ENCODE data around the gene CRYBA2.
A peak's percentile ranks its signal among the peaks of the same experiment; 100 is the strongest.

DNA sequence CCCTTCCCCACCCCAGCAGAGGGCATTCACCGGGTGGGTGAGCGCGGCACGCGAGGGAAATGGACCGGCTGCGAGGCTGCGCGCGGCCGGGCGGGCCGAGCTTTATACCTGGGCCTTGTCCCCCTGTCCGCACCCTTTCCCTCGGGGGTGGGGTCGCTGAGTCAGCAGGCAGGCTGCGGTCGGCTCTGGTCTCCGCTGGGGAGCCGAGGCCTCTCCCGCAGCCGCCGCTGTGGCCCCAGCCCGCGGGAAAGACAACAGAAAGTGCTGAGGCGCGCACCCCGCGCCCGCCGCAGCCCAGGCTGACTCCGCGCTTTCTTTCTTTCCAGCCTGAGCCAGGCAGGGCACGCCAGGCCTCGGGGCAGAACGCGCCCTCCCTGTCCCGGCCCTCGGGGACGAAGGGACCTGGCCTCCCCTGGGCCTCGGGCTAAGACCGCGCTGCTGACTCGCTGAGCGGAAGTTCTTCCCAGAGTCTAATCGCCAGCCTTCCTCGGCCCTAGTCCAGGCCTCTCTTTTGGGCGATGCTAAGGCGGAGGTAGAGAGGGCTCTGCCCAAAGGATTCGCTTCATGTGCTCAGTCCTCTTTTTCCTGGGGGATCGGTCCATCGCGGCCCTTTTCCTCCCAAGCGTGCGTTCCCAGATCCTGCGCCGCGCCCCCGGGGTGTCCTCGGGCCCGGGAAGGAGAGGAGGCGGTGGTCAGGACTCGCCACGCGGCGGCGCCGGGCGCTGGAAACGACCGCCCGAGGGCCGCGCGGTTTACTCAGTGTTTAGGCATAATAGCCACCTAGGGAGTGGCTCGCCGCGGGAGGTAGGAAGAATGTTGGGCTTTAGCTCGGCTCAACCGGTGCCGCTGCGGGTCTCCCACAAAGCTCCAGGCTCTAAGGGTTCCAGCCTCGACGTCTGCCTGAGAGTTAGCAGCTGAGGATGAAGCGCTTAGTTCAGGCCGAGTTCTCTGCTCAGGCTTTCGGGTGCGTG is at the start of gene CRYBA2:
- TF ChIP-seq, protein P1, sequence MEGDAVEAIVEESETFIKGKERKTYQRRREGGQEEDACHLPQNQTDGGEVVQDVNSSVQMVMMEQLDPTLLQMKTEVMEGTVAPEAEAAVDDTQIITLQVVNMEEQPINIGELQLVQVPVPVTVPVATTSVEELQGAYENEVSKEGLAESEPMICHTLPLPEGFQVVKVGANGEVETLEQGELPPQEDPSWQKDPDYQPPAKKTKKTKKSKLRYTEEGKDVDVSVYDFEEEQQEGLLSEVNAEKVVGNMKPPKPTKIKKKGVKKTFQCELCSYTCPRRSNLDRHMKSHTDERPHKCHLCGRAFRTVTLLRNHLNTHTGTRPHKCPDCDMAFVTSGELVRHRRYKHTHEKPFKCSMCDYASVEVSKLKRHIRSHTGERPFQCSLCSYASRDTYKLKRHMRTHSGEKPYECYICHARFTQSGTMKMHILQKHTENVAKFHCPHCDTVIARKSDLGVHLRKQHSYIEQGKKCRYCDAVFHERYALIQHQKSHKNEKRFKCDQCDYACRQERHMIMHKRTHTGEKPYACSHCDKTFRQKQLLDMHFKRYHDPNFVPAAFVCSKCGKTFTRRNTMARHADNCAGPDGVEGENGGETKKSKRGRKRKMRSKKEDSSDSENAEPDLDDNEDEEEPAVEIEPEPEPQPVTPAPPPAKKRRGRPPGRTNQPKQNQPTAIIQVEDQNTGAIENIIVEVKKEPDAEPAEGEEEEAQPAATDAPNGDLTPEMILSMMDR (IDR thresholded peaks at IDR 0.05), result peak in 1 of 12 donors; percentile 8
- TF ChIP-seq POLR2A (IDR thresholded peaks at IDR 0.05), result no peak
